H1 (cell line): ENCODE measurements around the gene NEGR1. TPM values are rescaled to one million over a fixed set of nuclear protein-coding genes. Genes with fewer than 3 reads are reported as not detected.

Source experiments
- CTCF ChIA-PET: fragments of 300-600 bp; sonication (Branson Sonifier 250); formaldehyde crosslinking; loops from one replicate; lab custom pipeline; 2021; ENCODE audit not compliant: partially characterized antibody; lab: Charles Lee
- POLR2A ChIA-PET: fragments of 300-600 bp; sonication (Branson Sonifier 250); formaldehyde crosslinking; loops from one replicate; lab custom pipeline; 2021; ENCODE audit warnings: inconsistent platforms; ENCODE audit not compliant: partially characterized antibody; lab: Charles Lee
- DNase-seq, 2 experiments: peaks; one replicate each; pipeline versions ENCODE4 v3.0.0 to v3.0.0-alpha.2; 2010 to 2022; ENCODE audit warnings: low spot score in 2 of 2, low read depth in 1 of 2, mixed read lengths in 1 of 2
- FAIRE-seq: peaks from 2 replicates; lab custom pipeline; 2011; peaks lifted over from hg19 to GRCh38; lab: Jason Lieb, UNC
- H2AFZ ChIP-seq: 2 replicates; pipeline ENCODE4 v1.8.1; 2012; ENCODE audit warnings: low read length, inconsistent platforms
- H2AK5ac ChIP-seq: 2 replicates; pipeline ENCODE4 v1.6.1; 2013; ENCODE audit warnings: low read depth, low read length
- H2BK120ac ChIP-seq: replicated peaks from 2 replicates; pipeline ENCODE3; 2013; ENCODE audit warnings: low read depth, low read length, inconsistent platforms
- H2BK12ac ChIP-seq: 2 replicates; pipeline ENCODE4 v1.6.1; 2013; ENCODE audit warnings: low read depth, low read length
- H2BK15ac ChIP-seq: 2 replicates; pipeline ENCODE4 v1.6.1; 2013; ENCODE audit warnings: low read length
- H2BK20ac ChIP-seq: 2 replicates; pipeline ENCODE4 v1.6.1; 2013; ENCODE audit warnings: low read length
- H2BK5ac ChIP-seq: 2 replicates; pipeline ENCODE4 v1.6.1; 2013; ENCODE audit warnings: low read depth, low read length
- H3K14ac ChIP-seq: 2 replicates; pipeline ENCODE4 v1.6.1; 2013; ENCODE audit warnings: inconsistent platforms; ENCODE audit not compliant: insufficient read length
- H3K18ac ChIP-seq: 2 replicates; pipeline ENCODE4 v1.6.1; 2013; ENCODE audit warnings: low read length; ENCODE audit errors: extremely low read depth
- H3K23ac ChIP-seq: 2 replicates; pipeline ENCODE4 v1.6.1; 2013; ENCODE audit warnings: inconsistent platforms; ENCODE audit not compliant: insufficient read length
- H3K23me2 ChIP-seq: 2 replicates; pipeline ENCODE4 v1.6.1; 2013; ENCODE audit warnings: low read depth, low read length
- H3K27ac ChIP-seq: 2 replicates; pipeline ENCODE4 v1.6.1; 2011; ENCODE audit warnings: low read depth, low read length, inconsistent platforms
- H3K27me3 ChIP-seq, 4 experiments: replicated peaks in 1 of 4; 1 replicate in 1 of 4; 2 replicates in 3 of 4; pipeline versions ENCODE4 v1.6.1 to v1.8.1; 2011 to 2013; ENCODE audit warnings: low read length in 3 of 4, mild to moderate bottlenecking in 3 of 4, inconsistent platforms in 2 of 4, mixed read lengths in 2 of 4, moderate library complexity in 1 of 4; ENCODE audit not compliant: control insufficient read depth in 3 of 4, insufficient read depth in 3 of 4; ENCODE audit errors: extremely low read depth in 1 of 4
- H3K36me3 ChIP-seq, 4 experiments: 2 replicates each; pipeline versions ENCODE4 v1.6.1 to v1.8.1; 2011 to 2013; ENCODE audit warnings: mild to moderate bottlenecking in 4 of 4, low read length in 3 of 4, moderate library complexity in 2 of 4, control low read depth in 1 of 4, inconsistent platforms in 1 of 4; ENCODE audit not compliant: insufficient read depth in 4 of 4, control insufficient read depth in 2 of 4
- H3K4ac ChIP-seq: replicated peaks from 2 replicates; pipeline ENCODE3; 2013; ENCODE audit warnings: low read length, low read depth, mixed read lengths, inconsistent platforms; ENCODE audit not compliant: insufficient read length
- H3K4me1 ChIP-seq, 4 experiments: replicated peaks in 1 of 4; 1 replicate in 1 of 4; 2 replicates in 3 of 4; pipeline versions ENCODE4 v1.6.1 to v1.8.1; 2011 to 2013; ENCODE audit warnings: low read length in 3 of 4, inconsistent platforms in 2 of 4, mixed read lengths in 1 of 4; ENCODE audit not compliant: insufficient read depth in 4 of 4, control insufficient read depth in 3 of 4
- H3K4me2 ChIP-seq, 2 experiments: 2 replicates each; pipeline versions ENCODE4 v1.6.1 to v1.8.1; 2011 to 2013; ENCODE audit warnings: low read depth in 2 of 2, low read length in 2 of 2, control low read depth in 1 of 2, inconsistent platforms in 1 of 2, mild to moderate bottlenecking in 1 of 2; ENCODE audit not compliant: insufficient read depth in 1 of 2
- H3K4me3 ChIP-seq, 4 experiments: fragments of 200-600, 300-600 bp in 1 of 4; sonication (generic), shearing (Covaris generic), sonication (Bioruptor Twin) in 1 of 4; 2 replicates each; pipeline versions ENCODE4 v1.5.1 to v1.8.1; 2011 to 2016; ENCODE audit warnings: low read length in 4 of 4, low read depth in 3 of 4, control low read depth in 2 of 4, inconsistent platforms in 2 of 4, mild to moderate bottlenecking in 2 of 4, mixed read lengths in 1 of 4, moderate library complexity in 1 of 4; ENCODE audit not compliant: insufficient read depth in 2 of 4; ENCODE audit errors: extremely low read depth in 1 of 4
- H3K56ac ChIP-seq: replicated peaks from 2 replicates; pipeline ENCODE3; 2013; ENCODE audit warnings: low read depth, mild to moderate bottlenecking, mixed read lengths, low read length, inconsistent platforms; ENCODE audit not compliant: insufficient read length
- H3K79me1 ChIP-seq: 2 replicates; pipeline ENCODE4 v1.6.1; 2013; ENCODE audit warnings: low read depth, low read length, control low read depth
- H3K79me2 ChIP-seq, 2 experiments: 2 replicates each; pipeline versions ENCODE4 v1.6.1 to v1.8.1; 2012 to 2013; ENCODE audit warnings: low read length in 2 of 2, mild to moderate bottlenecking in 2 of 2, inconsistent platforms in 1 of 2; ENCODE audit not compliant: insufficient read depth in 2 of 2, control insufficient read depth in 1 of 2
- H3K9ac ChIP-seq, 4 experiments: replicated peaks in 1 of 4; 1 replicate in 1 of 4; 2 replicates in 3 of 4; pipeline versions ENCODE4 v1.6.1 to v1.8.1; 2011 to 2013; ENCODE audit warnings: low read depth in 3 of 4, low read length in 3 of 4, control low read depth in 2 of 4, mild to moderate bottlenecking in 2 of 4, moderate library complexity in 2 of 4, inconsistent platforms in 1 of 4; ENCODE audit errors: extremely low read depth in 1 of 4
- H3K9me3 ChIP-seq, 2 experiments: 2 replicates each; pipeline versions ENCODE4 v1.6.1 to v1.8.1; 2012 to 2013; ENCODE audit warnings: mild to moderate bottlenecking in 2 of 2, moderate library complexity in 2 of 2, control low read depth in 1 of 2, inconsistent platforms in 1 of 2, low read depth in 1 of 2, low read length in 1 of 2, mixed read lengths in 1 of 2; ENCODE audit not compliant: insufficient read depth in 2 of 2
- H4K20me1 ChIP-seq, 2 experiments: replicated peaks in 1 of 2; 2 replicates each; pipeline versions ENCODE3 to v1.8.1; 2011 to 2013; ENCODE audit warnings: inconsistent platforms in 2 of 2, low read length in 2 of 2, mild to moderate bottlenecking in 1 of 2; ENCODE audit not compliant: insufficient read depth in 2 of 2, control insufficient read depth in 1 of 2
- H4K5ac ChIP-seq: 2 replicates; pipeline ENCODE4 v1.6.1; 2013; ENCODE audit warnings: low read length, low read depth, mixed read lengths, inconsistent platforms; ENCODE audit not compliant: insufficient read length
- H4K8ac ChIP-seq: 2 replicates; pipeline ENCODE4 v1.8.0; 2013; ENCODE audit warnings: mild to moderate bottlenecking, moderate library complexity, low read length, inconsistent platforms; ENCODE audit not compliant: insufficient read depth; ENCODE audit errors: extremely low read depth
- H4K91ac ChIP-seq: replicated peaks from 2 replicates; pipeline ENCODE3; 2013; ENCODE audit warnings: low read length, mixed read lengths, inconsistent platforms; ENCODE audit not compliant: insufficient read length
- NRF1 ChIP-seq: IDR thresholded peaks from 2 replicates; pipeline ENCODE4 v1.6.1; 2011; ENCODE audit warnings: mild to moderate bottlenecking, low read depth, low read length, improper control_type of control experiment
- TEAD4 ChIP-seq: IDR thresholded peaks from 2 replicates; pipeline ENCODE4 v1.6.1; 2012; ENCODE audit warnings: low read depth, low read length, inconsistent platforms, mixed read lengths
- WGBS, 2 experiments: shearing (Covaris generic) in 1 of 2; methylation state at CpG; one replicate each; pipeline versions ENCODE4 v1.1.6 to v1.1.7; 2013 to 2015; ENCODE audit warnings: low lambda C conversion rate in 2 of 2, mixed read lengths in 2 of 2, inconsistent platforms in 1 of 2, low coverage in 1 of 2, missing lambda C conversion rate in 1 of 2; ENCODE audit not compliant: insufficient replicate concordance in 2 of 2, insufficient coverage in 1 of 2, insufficient read length in 1 of 2; ENCODE audit errors: extremely low coverage in 1 of 2, missing lambda C conversion rate in 1 of 2; 5-methylcytosine and 5-hydroxymethylcytosine counted together
- polyA plus RNA-seq, 7 experiments: library from polyadenylated mRNA; depleted of rRNA in 3 of 7; stranded (reverse) in 5 of 7; unstranded in 2 of 7; fragments of >200 nt in 5 of 7; fragments of 200-250 nt in 2 of 7; gene quantifications; 1 replicate in 5 of 7; 2 replicates in 1 of 7; 4 replicates in 1 of 7; pipeline versions ENCODE4 v1.2.1 to v1.2.3, GENCODE V29; 2011 to 2013; ENCODE audit warnings: missing spikeins in 2 of 7, mixed read lengths in 2 of 7
- total RNA-seq: library from RNA; stranded (reverse); fragmentation: NEBNext Ultra II Directional; extraction: Animal tissue kit (Norgen Biotek cat#: 25700); gene quantifications from 2 replicates; pipeline ENCODE4 v1.2.1, GENCODE V29; 2021

The NEGR1 gene
- total and polyA plus RNA-seq, 2 of the 8 experiments (the other 6 are each of a cell fraction or from before 2014, with no cell fraction given): 0.71 to 1.3 TPM

GRCh38 chr1:71651214-71651613 lies 631.1 kb downstream of the NEGR1 start:
- Histone ChIP-seq H4K20me1 (no peaks in the 10 kb centered on the region), H3K36me3 (no peaks in the 10 kb centered on the region), H3K56ac (no peak overlapping the region), H3K4me2 (no peak overlapping the region), H3K79me1 (no peaks in the 10 kb centered on the region), H3K18ac (no peak overlapping the region), H3K9ac (no peak overlapping the region), H2AK5ac (no peak overlapping the region), H3K4me1 (no peaks in the 10 kb centered on the region), H3K23ac (no peak overlapping the region), H2BK12ac (no peak overlapping the region), H4K8ac (no peak overlapping the region), H3K4me3 (no peak overlapping the region), H3K4ac (no peak overlapping the region), H2BK120ac (no peak overlapping the region), H4K5ac (no peak overlapping the region), H4K91ac (no peak overlapping the region), H3K23me2 (no peaks in the 10 kb centered on the region), H2BK20ac (no peak overlapping the region), H3K27me3 (no peaks in the 10 kb centered on the region), H3K14ac (no peak overlapping the region), H2BK5ac (no peak overlapping the region), H3K9me3 (no peaks in the 10 kb centered on the region), H2AFZ (no peak overlapping the region), H2BK15ac (no peak overlapping the region), H3K79me2 (no peaks in the 10 kb centered on the region), H3K27ac (no peak overlapping the region)
- FAIRE-seq (no peak), DNase-seq (no peak)
- 95% methylated on average over 1 of the region's 1 CpG; no CpG with 5 or more reads in 1 of the 2 experiments for WGBS, 2 experiments
- ChIA-PET CTCF (interaction anchor here (1.6 kb wide), 1 partner anchor 9 kb away, joined by 8 read pairs; no protein-coding TSS in a partner anchor), POLR2A (no interaction called here)
- TF ChIP-seq NRF1: no peak
- no peak for TF ChIP-seq TEAD4
